NCI-H510A (cell line): Measurements from ENCODE around the gene TNRC6B.

Experiments used
- DNase-seq: peaks from one replicate; lab custom pipeline; 2025; lab: John Stamatoyannopoulos, UW

The TNRC6B gene

DNA sequence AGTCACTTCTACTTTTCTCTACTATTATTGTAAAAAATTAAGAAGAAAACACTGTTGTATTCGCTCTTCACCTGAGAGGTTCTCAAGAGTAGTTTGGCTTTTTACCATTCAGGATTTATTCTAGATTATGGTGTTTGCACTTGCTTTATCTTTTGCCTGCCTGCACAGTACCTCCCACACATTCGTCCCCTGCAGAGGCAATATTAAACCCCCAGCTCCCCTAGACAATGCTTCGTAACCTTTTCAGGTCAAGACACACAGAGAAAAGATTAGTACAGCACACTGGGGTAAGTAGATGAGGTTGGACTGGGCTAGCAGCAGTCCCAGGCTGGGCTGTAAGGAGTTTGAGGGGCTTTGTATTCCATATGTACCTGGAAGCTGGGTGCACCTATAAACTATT lies 62.4 kb downstream of the TNRC6B start:
- no peak for DNase-seq

DNA sequence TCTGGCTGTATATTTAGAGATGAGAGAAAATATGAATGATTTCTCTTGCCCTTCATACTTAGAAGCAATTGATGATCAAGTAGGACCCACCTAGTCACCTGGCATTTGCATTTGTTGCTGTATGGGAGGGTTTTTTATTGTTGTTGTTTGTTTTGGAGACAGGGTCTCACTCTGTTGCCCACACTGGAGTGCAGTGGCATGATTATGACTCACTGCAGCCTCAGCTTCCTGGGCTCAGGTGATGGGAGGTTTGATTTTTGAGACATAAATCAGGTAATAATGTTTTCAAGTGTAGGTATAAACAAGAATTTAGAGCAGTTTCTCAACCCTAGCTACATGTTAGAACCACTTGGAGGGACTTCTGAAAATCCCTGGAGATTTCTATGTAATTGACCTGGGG lies 63.0 kb downstream of the TNRC6B start:
- DNase-seq, result no peak

DNA sequence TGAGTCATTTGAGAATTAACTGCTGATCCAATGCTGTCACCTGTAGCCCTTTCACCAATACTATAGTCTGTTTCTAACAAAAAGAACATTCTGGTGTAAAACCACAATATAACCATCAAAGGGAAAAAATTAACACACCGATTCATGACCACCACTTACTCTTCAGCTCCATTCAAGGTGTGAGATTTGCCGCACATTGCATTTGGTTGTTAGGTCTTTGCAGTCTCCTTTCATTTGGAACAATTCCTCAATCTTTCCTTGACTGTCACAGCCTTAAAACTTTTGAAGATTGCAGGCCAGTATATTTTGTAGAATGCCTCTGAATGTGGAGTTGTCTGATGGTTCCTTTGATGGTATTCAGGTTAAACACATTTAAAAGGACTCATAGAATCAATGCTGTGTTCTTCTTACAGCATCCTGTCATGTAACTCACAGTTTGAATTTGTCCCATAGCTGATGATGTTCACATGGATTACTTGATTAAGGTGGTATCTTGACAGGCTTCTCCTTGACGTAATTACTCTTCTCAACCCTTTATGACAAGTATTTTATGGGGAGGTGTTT lies 63.6 kb downstream of the TNRC6B start:
- DNase-seq, result no peak

DNA sequence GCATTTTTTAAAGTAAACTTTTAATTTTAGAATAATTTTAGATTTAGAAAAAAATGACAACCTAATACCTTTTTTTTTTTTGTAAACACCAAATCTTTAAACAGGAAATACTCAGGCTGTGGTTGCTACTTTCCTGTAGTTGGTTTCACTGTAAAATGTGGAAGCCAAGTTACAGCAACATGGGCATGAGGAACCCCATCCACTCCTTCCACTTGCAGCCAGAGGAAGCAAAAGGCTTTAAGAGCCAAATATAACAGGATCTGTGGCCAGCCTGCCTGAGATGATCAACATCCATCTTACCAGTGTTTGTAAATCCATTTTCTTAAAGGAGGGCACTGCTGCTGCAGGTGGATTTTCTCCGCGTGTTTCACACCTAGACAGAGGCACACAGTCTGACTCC lies 66.2 kb downstream of the TNRC6B start:
- no peak for DNase-seq

DNA sequence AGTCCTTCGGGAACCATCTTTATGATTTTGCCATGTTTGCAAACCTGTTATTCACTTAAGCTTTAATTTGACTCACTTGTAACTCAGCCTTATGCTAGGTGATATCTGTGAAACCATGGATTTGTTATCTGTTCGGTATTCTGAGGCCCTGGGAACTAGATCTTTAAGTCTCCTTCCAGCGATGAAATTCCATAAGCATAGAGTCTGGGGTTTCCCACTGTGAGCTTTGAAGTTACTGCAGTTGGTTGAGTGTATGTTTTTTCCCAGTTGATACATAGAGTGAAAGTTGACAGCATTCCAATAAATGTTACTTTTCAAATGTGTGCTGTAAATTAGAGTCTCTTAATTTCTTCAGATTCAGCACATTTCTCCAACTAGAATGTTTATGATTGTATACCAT lies 66.9 kb downstream of the TNRC6B start:
- DNase-seq, result no peak

DNA sequence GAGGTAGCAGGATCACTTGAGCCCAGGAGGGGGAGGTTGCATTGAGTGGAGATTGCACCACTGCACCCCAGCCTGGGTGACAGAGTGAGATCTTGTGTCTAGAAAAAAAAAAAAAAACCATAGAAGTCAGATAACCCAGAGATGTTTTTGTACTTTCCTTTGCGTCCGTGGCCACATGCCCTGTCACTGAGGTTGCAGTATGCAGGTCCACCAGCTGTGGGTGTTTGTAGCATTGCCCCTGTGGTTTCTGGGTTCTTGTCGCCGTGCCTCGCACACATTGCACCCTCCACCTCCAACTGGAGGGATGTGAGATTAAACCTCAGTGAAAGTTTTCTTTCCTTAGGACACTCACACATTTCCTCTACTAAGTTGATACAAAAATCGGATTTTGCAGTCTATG lies 70.3 kb downstream of the TNRC6B start:
- DNase-seq, result no peak

DNA sequence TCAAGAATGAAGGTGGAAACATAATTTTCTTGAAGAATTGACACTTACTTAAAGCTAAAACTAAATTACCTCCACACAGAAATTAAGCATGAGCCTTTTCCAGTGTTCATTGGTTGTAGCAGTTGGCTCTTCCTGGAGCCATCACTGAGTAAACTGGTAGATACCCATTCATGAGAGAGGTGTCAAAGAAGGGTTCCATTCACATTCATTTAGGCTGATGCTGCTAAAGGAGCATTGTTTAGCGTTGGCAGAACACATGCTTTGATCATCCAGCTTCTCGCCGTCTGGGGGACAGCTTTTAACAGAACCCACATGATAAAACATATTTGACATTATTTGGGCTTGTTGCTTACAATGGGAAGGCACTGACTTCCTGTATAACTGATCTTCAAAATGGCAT lies 71.6 kb downstream of the TNRC6B start:
- DNase-seq, result no peak

DNA sequence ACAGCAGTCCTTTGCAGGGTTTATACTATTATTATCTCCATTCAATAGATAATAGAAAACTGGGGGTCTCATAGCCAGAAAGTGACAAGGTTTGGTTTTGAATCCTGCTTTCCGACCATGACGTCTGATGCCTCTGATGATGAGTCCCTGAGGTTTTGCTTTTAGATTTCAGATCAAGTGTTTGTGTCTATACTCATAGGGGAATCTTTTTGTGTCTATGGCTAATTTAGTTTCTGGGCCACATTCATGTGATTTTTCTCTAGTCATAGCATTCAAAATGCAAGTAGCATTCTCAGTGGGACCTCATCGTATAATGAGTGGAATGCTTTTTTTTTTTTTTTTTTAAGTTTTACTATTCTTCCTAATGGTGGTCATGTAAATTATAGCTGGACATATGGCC lies 72.9 kb downstream of the TNRC6B start:
- DNase-seq, result no peak

DNA sequence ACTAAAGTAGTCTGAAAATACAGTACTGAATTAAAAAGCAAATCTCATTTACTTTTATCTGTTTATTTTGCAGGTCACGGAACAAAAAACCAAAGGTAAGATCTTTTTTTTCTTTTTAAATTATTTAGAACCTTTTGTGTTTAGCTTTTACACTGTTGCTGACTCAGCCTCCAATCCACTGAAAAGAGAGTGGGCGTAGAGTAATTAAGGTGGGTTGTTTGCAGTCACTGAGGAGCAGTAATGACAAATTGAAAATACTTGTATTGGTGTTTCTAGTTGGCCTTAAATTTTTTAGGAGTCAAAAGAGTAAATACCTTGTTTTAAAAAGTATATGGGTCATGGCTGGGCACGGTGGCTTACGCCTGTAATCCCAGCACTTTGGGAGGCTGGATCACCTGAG lies 73.4 kb downstream of the TNRC6B start:
- no peak for DNase-seq

DNA sequence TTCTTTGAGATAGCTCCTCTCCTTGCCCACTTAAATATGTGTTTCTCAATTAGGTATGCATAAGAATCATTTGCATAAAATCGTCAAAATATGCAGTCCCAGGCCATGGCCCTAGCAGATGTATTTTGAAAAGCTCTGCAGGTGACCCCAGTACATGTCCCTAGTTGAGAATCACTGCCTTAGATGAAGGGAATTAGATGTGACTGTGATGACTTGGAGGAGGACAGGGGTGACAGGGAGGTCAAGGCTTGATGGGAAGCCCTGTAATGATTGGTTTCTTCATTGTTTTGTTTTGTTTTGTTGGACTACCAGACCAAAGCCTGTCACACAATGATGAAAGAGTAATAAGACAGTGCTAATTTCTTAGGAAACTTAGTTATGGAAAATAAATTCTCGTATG lies 74.4 kb downstream of the TNRC6B start:
- DNase-seq, result no peak

DNA sequence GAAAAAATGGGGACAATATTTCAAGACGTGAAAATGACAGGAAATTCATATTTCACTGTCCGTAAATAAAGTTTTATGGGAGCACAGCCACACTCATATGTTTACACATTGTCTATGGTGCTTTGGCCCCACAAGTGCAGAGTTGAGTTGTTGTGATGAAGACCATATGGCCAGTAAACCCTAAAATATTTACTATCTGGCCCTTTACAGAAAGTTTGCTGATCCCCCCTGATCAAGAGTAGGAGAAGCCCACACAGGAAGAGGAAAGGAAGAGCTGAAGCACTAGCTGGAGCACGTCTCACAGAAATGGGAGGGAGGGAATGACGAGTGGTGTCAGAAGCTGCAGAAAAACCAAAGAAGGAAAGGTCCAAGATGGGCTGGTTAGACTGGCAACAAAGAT lies 78.8 kb downstream of the TNRC6B start:
- no peak for DNase-seq

DNA sequence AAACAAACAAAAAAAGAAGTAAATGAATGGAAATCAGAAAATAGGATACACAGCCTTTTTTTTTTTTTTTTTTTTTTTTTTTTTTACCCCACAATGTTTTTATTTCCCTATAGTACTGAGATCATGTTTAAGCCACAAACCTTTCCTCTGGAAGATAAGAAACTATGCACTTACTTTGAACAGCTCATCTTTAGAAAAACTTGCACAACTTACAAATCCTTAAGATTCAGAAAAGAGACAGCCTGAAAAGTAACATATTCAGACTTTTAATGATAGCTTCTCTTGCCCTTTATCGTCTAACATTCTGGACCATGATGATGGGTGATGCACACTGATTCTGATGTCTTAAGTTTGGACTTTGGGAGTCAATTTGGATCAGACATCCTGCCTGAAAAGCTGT lies 80.3 kb downstream of the TNRC6B start:
- DNase-seq, result no peak

DNA sequence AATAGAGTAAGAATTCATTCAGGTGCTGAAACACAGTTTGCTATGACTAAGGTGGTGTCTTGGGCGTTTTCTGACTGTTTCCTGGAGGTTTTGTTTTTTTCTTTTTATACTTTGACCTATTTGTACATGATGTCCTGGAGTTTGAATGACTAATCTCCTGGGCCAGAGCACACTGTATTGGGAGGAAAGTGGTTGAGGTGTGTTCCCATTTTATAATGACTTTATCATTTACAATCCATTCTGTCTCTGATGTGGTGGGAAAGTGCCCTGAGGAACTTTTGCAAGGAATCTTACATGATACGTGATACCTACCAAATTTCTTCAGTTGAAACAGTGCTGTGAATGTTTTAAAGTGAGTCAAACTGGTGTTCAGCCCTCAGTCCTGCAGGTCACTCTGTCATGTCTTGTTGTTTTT lies 80.8 kb downstream of the TNRC6B start:
- DNase-seq, result no peak

DNA sequence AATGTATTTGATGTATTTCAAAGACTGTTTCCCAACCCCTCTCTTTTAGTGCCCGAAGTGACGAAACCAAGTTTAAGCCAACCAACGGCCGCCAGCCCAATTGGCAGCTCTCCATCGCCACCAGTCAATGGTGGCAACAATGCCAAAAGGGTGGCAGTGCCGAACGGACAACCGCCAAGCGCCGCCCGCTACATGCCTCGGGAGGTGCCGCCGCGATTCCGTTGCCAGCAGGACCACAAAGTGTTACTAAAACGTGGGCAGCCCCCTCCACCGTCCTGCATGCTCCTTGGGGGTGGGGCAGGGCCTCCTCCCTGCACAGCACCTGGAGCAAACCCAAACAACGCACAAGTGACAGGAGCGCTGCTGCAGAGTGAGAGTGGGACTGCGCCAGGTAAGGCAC lies 84.1 kb downstream of the TNRC6B start:
- DNase-seq, result no peak

DNA sequence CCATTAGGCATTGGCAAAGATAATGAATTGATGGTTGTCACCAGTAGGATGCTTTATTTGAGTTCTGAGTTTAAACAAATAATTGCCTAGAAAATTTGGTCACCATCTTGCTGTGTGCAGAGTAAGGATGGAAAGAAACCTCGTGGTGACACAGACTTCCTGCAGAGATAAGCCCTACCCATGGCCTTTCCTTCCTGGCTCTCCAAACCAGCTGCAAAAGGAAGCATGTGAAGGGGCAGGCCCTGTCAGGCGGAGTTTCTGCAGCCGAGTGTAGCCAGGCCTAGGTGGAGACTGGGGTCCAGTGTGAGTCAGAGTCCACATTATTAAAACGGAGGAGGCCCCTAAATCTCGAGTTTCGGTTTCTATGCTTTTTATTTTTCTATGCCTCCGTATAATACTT lies 85.5 kb downstream of the TNRC6B start:
- no peak for DNase-seq

DNA sequence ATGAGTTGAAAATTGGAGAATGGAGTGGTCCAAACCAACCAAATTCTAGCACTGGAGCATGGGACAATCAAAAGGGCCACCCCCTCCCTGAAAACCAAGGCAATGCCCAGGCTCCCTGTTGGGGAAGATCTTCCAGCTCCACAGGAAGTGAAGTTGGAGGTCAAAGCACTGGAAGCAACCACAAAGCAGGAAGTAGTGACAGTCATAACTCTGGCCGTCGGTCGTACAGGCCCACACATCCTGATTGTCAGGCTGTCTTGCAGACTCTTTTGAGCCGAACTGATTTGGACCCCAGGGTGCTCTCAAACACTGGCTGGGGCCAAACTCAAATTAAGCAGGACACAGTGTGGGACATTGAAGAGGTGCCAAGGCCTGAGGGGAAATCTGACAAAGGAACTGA lies 88.1 kb downstream of the TNRC6B start:
- DNase-seq, result no peak

DNA sequence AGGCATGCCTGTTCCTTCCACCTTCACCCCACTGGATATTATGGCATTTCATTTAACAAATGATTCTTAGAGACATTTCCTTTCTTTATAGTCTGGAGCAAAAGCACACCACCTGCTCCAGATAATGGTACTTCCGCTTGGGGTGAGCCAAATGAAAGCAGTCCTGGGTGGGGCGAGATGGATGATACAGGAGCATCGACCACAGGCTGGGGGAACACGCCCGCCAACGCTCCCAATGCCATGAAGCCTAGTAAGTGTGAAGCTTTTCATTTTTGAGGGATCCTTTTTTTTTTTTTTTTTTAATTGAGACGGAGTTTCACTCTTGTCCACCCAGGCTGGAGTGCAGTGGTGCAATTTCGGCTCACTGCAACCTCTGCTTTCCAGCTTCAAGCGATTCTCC lies 92.3 kb downstream of the TNRC6B start:
- DNase-seq, result no peak

DNA sequence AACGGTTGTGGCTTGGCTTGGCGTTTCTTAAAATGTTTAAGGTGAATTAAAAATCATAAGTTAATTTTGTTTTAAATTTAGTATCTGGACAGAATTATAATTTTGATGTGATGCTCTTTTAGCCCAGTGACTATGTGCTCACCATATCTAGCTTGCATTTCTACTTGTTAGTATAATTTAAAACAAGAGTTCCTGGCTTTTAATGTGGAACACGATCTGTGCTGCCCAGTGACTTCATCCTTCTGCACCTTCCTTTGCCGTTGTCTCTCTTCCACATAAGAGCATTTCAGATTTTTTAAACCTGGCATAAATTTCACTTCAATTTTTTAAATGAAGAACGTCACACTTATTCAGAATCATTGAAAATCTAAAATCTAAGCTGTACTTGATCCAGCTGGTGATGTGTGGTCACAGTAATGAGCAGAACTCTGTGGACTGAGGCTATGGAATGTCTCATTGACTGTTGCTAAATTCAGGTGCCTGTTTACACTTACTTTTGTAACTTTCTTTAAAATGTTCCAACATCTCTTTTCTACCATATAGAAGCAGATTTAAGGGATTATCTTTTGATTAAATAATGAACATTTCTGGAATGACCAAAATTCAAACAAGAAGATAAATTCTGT lies 93.1 kb downstream of the TNRC6B start:
- DNase-seq, result no peak

DNA sequence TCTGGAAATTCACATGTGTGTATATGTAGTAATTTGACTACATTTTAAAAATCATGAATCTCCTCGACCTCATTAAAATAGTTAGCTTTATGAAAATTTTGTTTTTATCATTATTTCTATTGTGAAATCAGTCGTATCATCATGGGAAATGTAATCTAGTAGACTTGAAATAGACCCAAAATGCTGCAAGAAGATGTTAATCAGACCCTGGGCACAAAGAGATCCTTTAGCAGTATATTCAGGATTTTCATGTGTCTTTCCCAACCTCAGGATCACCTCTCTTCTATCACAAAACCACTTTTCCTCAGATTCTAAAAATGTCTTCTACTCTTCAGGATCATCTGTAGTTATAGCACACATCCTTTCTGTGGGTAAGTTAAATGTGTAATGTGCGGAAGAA lies 93.7 kb downstream of the TNRC6B start:
- no peak for DNase-seq

DNA sequence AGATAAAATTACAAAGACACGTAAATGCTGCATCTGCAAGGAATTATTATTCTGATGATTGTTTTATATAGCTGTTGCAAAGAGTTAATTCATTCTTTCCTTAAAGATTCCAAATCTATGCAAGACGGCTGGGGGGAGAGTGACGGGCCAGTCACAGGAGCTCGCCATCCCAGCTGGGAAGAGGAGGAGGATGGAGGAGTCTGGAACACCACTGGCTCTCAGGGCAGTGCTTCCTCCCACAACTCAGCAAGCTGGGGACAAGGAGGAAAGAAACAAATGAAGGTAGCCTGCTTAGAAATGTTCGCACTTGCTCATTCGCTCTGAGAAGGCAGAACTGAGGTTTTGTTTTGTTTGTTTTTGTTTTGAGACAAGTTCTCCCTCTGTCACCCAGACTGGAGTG lies 95.6 kb downstream of the TNRC6B start:
- no peak for DNase-seq

DNA sequence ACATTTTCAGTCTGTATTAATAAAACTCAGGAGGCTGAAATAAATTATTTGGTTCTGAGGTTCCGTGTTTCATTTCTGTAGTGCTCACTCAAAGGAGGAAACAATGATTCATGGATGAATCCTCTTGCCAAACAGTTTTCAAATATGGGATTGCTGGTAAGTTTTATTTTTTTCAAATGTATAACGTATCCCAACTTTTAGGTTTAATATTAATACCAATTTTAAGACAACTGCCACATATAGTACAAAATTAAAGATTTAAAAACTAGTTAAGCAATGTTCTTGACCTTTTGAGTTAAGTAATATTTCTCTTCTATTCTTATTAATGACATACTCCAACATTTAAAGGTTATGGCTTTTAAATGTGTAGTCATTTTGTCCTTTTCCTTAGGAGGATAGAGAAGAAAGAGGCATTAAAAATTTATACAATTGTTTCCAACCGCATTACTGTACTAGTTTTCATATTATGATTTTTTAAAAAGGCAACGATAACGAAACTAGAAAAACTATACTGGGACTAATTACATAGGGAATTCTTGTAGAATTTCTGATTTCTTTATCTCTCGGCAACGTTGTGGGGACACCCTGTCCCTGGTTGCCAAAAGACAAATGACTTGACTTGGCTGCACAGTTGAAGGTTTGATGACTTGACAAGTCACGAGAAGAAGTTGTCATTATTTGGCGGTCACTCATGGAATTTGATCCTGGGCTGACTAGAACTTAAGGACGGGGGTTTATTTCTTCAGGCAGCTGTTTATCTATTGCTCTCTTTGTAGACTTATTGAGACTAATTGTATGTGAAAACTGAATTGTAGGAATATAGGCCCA lies 99.5 kb downstream of the TNRC6B start:
- DNase-seq, result no peak

DNA sequence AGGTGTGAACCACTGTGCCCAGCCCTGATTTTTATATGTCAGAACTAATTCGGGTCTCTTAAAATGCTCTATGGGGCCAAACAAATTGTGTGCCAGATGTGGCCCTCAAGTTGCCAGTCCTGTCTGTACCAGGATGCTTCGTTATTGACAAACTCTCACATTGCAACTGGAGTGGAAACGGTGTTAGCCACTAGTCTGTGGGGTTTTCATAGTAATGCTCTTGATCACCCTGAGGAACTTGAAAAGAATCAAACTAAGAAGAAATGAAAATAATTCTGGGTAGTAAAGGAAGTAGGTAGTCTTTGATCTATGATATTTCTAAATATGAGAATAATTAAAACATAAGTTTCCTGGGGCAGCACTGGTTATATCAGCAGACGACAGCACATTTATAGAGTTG lies 101.3 kb downstream of the TNRC6B start:
- DNase-seq, result no peak

DNA sequence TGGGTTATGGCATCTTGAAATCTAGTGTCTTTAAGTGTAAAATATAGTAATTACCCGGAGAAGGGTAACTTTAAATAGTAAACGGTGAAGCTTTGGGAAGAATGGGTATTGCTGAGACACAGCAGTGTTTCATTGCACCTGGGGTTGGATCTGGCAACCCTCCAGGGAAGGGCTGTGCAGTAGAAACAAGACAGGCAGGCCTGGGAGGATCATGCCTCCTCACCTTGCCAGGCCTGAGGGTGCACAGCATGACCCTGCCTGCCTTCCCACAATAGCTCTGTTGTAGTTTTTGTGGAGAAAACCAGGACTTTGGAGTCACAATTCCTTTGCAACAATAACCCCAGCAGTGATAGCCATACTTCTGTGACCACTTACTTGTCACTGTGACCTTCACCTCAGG lies 104.0 kb downstream of the TNRC6B start:
- DNase-seq, result no peak

DNA sequence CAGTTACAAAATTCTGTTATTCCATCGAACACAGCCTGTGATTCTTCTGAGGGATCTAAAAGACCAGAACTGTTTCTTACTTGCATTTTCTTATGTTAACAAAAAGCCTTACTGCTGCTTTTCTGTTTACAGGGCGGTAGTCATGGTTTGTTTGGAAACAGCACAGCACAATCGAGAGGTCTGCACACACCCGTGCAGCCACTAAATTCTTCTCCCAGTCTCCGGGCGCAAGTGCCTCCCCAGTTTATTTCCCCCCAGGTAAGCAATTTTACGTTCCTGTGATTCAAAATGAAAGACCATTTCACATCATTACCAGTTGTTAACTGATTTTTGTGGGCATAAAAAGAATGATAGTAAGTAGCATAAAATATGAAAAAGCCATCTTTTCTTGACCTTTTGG lies 107.8 kb downstream of the TNRC6B start:
- DNase-seq, result no peak
